ENCODE measurements around the gene RBP3. TPM values are rescaled to one million over a fixed set of nuclear protein-coding genes. Genes with fewer than 3 reads are reported as not detected.

RBP3 gene
- total and polyA plus RNA-seq, 2 donors from 2014 or later = not detected

GRCh38 chr10:47374611-47375536 is 26.7 kb downstream of the RBP3 start:
- intact Hi-C loops (cut with DNase I) = no loop called here
- H3K36me3 ChIP-seq (ENCODE audit: control insufficient read depth in 2 of 3, insufficient read depth in 3 of 3, low read length in 3 of 3) = no peaks in the 10 kb centered on the region
- H3K27me3 ChIP-seq (ENCODE audit: control insufficient read depth, insufficient read depth, low read length) = no peaks in the 10 kb centered on the region
- H3K27ac ChIP-seq (ENCODE audit: low read depth in 2 of 2, low read length in 2 of 2) = no peak overlapping the region
- no peak overlapping the region for H3K4me3 ChIP-seq (ENCODE audit: low read length in 3 of 3)
- no peak for TF ChIP-seq CTCF (IDR thresholded peaks at IDR 0.05; ENCODE audit: borderline replicate concordance, extremely low read depth, insufficient read depth)
- no peaks in the 10 kb centered on the region for H3K9me3 ChIP-seq (ENCODE audit: control insufficient read depth in 2 of 3, insufficient read depth in 1 of 3, low read length in 3 of 3)
- peaks cover 0 to 4% (median 0%) of the 10 kb centered on the region in 3 donors for H3K4me1 ChIP-seq (ENCODE audit: control insufficient read depth in 2 of 3, insufficient read depth in 2 of 3, low read depth in 1 of 3, low read length in 3 of 3)
- no peak overlapping the region for H3K9ac ChIP-seq (ENCODE audit: low read length in 3 of 3)
- FAIRE-seq (no peak), DNase-seq (peak in 2 of 5 donors; percentile 7 to 26)

- Histone ChIP-seq H3K4me1 (ENCODE audit: control insufficient read depth in 2 of 3, insufficient read depth in 2 of 3, low read depth in 1 of 3, low read length in 3 of 3) (peaks cover 0 to 7% (median 0%) of the 10 kb centered on the region in 3 donors), H3K4me3 (ENCODE audit: low read length in 3 of 3) (no peak overlapping the region), H3K9me3 (ENCODE audit: control insufficient read depth in 2 of 3, insufficient read depth in 1 of 3, low read length in 3 of 3) (no peaks in the 10 kb centered on the region), H3K36me3 (ENCODE audit: control insufficient read depth in 2 of 3, insufficient read depth in 3 of 3, low read length in 3 of 3) (no peaks in the 10 kb centered on the region), H3K27me3 (ENCODE audit: control insufficient read depth, insufficient read depth, low read length) (no peaks in the 10 kb centered on the region), H3K9ac (ENCODE audit: low read length in 3 of 3) (no peak overlapping the region), H3K27ac (ENCODE audit: low read depth in 2 of 2, low read length in 2 of 2) (no peak overlapping the region)
- FAIRE-seq = no peak
- peak in 2 of 5 donors; percentile 6 to 42 for DNase-seq
- intact Hi-C loops (cut with DNase I) = no loop called here
- no peak for TF ChIP-seq CTCF (IDR thresholded peaks at IDR 0.05; ENCODE audit: borderline replicate concordance, extremely low read depth, insufficient read depth)
Observed at GRCh38 chr10:47376522-47377220, 28.5 kb downstream of the RBP3 start.

DNA sequence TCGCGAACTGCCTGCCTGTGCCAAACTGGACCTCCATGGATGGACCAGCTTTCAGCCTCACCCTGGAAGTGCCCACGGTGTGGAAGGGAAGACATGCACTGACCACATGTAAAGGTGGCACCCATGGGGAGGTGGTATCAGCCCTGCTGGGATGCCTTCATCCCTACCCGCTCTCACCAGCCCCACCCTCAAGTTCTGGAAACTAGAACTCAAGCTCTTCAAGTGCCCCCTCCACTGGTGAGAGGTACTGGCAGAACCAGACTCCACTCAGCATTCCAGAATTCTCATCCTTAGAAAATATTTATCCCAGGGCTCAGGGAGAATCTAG is 30.0 kb downstream of the RBP3 start:
- H3K9me3 ChIP-seq (ENCODE audit: control insufficient read depth in 2 of 3, insufficient read depth in 1 of 3, low read length in 3 of 3) = no peaks in the 10 kb centered on the region
- H3K27me3 ChIP-seq (ENCODE audit: control insufficient read depth, insufficient read depth, low read length) = no peaks in the 10 kb centered on the region
- H3K36me3 ChIP-seq (ENCODE audit: control insufficient read depth in 2 of 3, insufficient read depth in 3 of 3, low read length in 3 of 3) = no peaks in the 10 kb centered on the region
- DNase-seq (peak in 1 of 5 donors; percentile 8), FAIRE-seq (no peak)
- no peak overlapping the region for H3K27ac ChIP-seq (ENCODE audit: low read depth in 2 of 2, low read length in 2 of 2)
- peaks cover 0 to 7% (median 0%) of the 10 kb centered on the region in 3 donors for H3K4me1 ChIP-seq (ENCODE audit: control insufficient read depth in 2 of 3, insufficient read depth in 2 of 3, low read depth in 1 of 3, low read length in 3 of 3)
- no peak for TF ChIP-seq CTCF (IDR thresholded peaks at IDR 0.05; ENCODE audit: borderline replicate concordance, extremely low read depth, insufficient read depth)
- H3K9ac ChIP-seq (ENCODE audit: low read length in 3 of 3) = no peak overlapping the region
- no peak overlapping the region for H3K4me3 ChIP-seq (ENCODE audit: low read length in 3 of 3)
- intact Hi-C loops (cut with DNase I) = no loop called here

Measured in kidney (tissue), 14 donors.